Progenitor cell of endocrine pancreas (in vitro differentiated cells): ENCODE data around the gene RAPGEF1. TPM values are rescaled to one million over a fixed set of nuclear protein-coding genes. Genes with fewer than 3 reads are reported as not detected.
A peak's percentile ranks its signal among the peaks of the same experiment; 100 is the strongest.

Source experiments
- DNase-seq: peaks from one replicate; pipeline ENCODE4 v3.0.0; 2021; ENCODE audit warnings: low spot score; ENCODE audit not compliant: unreplicated experiment
- H3K27ac Mint-ChIP-seq: 2 replicates; pipeline ENCODE4 v1.8.0; 2021; ENCODE audit warnings: mild to moderate bottlenecking, moderate library complexity, mixed read lengths
- H3K27me3 Mint-ChIP-seq: 2 replicates; pipeline ENCODE4 v1.8.0; 2021; ENCODE audit warnings: mixed read lengths
- H3K36me3 Mint-ChIP-seq: 2 replicates; pipeline ENCODE4 v1.8.0; 2022; ENCODE audit warnings: mixed read lengths; ENCODE audit not compliant: insufficient read depth
- H3K4me1 Mint-ChIP-seq: 2 replicates; pipeline ENCODE4 v1.8.0; 2021; ENCODE audit warnings: low read depth, mixed read lengths
- H3K4me3 Mint-ChIP-seq: 2 replicates; pipeline ENCODE4 v1.8.0; 2021; ENCODE audit warnings: low read depth, mild to moderate bottlenecking, moderate library complexity, mixed read lengths
- H3K9me3 Mint-ChIP-seq: 2 replicates; pipeline ENCODE4 v1.8.0; 2021; ENCODE audit warnings: low read depth, mixed read lengths
- total RNA-seq: library from RNA; stranded (reverse); gene quantifications from 2 replicates; pipeline ENCODE4 v1.2.1, GENCODE V29; 2021
- TF ChIP-seq, protein P1 (sequence below): fragments of 200-600 bp; sonication (generic); IDR thresholded peaks from one replicate; pipeline ENCODE4 v1.5.0; 2021; ENCODE audit warnings: antibody characterized with exemption, mild to moderate bottlenecking; ENCODE audit not compliant: unreplicated experiment

Gene RAPGEF1
- total RNA-seq, 1 donor from 2014 or later: 57.3 TPM

DNA sequence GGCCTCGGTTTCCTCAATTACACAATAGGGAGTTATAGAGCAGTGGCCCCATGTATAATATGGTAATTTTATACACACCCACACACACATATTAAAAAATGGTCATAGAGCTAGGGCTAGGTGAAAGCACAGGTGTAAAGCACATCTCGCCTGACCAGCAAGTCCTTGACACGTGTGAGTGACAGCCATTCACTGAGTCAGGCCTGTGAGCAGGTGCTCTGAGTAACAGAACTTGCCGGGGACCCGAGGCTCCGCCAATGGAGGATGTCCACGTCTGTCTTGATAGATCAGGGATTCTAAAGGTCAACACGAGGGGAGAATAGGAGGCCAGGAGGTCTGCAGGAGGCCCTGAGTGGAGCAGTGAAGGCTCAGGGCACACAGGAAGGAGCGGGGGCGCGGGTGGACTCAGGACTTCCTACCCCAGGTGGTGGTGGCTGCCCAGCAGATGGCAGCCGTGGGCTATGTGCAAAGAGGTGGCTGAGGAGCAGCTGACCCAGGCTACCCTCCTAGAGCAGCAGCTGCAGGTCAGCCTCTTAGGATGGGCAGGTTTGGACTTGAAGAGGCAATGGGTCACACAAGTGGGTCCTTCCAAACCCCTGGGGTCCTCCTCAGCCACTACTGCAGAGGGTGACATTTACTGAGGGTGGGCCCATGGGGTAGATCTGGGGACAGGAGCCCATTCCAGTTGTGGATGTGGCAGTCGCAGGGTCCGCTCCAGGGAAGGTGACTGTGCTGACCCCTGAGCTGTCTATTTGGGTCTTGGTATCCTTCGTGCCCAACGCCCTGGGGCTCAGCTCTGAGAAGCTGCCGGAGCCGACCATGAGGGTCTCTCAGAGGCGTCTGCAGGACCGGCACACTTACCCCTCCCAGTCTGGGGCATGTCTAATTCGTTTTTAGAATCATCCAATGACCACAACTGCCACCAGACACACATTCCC, 148.7 kb downstream of the RAPGEF1 start:
- H3K4me1 Mint-ChIP-seq: no peaks in the 10 kb centered on the region
- no peaks in the 10 kb centered on the region for H3K9me3 Mint-ChIP-seq
- DNase-seq: peak; percentile 57
- H3K27me3 Mint-ChIP-seq: no peaks in the 10 kb centered on the region
- TF ChIP-seq, protein P1, sequence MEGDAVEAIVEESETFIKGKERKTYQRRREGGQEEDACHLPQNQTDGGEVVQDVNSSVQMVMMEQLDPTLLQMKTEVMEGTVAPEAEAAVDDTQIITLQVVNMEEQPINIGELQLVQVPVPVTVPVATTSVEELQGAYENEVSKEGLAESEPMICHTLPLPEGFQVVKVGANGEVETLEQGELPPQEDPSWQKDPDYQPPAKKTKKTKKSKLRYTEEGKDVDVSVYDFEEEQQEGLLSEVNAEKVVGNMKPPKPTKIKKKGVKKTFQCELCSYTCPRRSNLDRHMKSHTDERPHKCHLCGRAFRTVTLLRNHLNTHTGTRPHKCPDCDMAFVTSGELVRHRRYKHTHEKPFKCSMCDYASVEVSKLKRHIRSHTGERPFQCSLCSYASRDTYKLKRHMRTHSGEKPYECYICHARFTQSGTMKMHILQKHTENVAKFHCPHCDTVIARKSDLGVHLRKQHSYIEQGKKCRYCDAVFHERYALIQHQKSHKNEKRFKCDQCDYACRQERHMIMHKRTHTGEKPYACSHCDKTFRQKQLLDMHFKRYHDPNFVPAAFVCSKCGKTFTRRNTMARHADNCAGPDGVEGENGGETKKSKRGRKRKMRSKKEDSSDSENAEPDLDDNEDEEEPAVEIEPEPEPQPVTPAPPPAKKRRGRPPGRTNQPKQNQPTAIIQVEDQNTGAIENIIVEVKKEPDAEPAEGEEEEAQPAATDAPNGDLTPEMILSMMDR: peak; percentile 81
- peak overlapping the region; percentile 73 for H3K27ac Mint-ChIP-seq
- peaks cover 11% of the 10 kb centered on the region for H3K36me3 Mint-ChIP-seq
- no peak overlapping the region for H3K4me3 Mint-ChIP-seq

DNA sequence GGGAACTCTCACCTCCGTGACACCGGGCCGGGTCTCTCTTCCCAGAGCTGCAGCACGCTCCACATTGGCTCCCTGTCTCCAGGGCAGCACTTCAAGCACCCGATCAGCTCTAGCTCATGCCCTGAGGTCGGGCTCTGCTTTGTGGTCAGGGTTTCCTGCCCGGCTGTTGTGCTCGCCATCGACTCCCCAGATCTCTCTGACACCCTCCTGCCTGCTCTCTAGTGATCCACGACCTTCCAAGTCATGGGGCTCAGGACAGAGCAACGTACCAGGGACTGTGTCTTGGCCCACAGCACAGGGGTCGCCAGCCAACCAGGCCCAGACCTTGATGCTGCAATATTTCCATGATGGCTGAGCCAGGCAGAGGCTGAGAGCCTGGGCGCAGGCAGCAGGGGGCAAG, 149.4 kb downstream of the RAPGEF1 start:
- H3K27ac Mint-ChIP-seq: no peak overlapping the region
- H3K4me3 Mint-ChIP-seq: no peak overlapping the region
- H3K4me1 Mint-ChIP-seq: no peaks in the 10 kb centered on the region
- H3K9me3 Mint-ChIP-seq: no peaks in the 10 kb centered on the region
- no peak for DNase-seq
- no peaks in the 10 kb centered on the region for H3K27me3 Mint-ChIP-seq
- H3K36me3 Mint-ChIP-seq: peaks cover 6% of the 10 kb centered on the region
- TF ChIP-seq, protein P1: no peak

DNA sequence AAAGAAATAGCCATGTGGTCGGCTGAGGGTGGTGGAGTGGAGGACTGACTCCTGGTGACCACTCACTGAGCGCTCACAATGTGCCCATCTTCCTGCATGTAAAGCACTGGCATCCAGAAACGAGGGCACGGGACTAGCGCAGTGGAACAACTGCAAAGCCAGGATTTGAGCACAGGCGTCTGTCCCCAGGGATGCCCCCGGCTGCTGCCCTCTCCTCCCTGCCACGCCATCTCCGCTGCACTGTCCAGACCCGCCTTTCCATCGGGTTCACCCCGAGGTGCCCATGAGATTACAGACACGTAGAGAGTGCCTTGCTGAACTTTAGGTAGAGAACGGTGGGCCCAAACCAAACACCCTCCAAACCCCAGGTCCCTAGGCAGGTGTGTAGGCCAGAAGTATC, 149.9 kb downstream of the RAPGEF1 start:
- H3K27ac Mint-ChIP-seq: no peak overlapping the region
- no peaks in the 10 kb centered on the region for H3K27me3 Mint-ChIP-seq

DNA sequence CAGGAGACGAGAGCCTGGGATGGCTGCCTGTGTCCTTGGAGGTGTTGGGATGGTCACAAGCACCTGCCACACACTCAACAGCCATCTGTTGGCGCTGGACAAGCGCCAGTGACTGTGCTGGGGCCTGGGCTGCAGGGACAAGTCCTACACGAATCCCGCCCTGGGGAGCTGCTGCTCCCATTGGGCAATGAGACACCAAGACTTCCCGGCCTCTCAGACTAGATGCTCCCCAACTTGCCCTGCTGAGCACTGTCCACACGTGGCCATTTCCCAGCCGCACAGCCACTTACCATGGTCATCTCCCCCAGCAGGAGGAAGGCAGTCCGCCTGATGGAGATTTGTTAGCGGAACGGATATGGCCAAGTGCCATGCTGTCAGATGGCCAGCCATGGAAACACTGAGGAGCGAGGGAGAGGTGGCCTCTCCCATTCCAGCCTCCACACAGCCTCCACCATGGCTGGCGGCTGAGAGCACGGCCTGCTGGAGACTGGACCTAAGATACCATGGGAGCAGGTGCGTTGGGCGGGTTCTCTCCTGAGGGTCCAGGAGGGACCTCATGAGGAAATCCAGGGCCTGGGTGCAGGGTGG, 150.7 kb downstream of the RAPGEF1 start:
- DNase-seq: no peak
- Mint-ChIP-seq H3K4me1 (no peaks in the 10 kb centered on the region), H3K27ac (no peak overlapping the region)

More for the DNA sequence above, 149.9 kb downstream of the RAPGEF1 start:
- Mint-ChIP-seq H3K4me3 (no peak overlapping the region), H3K36me3 (peaks cover 5% of the 10 kb centered on the region), H3K9me3 (no peaks in the 10 kb centered on the region), H3K4me1 (no peaks in the 10 kb centered on the region)
- TF ChIP-seq, protein P1: no peak
- DNase-seq: no peak

DNA sequence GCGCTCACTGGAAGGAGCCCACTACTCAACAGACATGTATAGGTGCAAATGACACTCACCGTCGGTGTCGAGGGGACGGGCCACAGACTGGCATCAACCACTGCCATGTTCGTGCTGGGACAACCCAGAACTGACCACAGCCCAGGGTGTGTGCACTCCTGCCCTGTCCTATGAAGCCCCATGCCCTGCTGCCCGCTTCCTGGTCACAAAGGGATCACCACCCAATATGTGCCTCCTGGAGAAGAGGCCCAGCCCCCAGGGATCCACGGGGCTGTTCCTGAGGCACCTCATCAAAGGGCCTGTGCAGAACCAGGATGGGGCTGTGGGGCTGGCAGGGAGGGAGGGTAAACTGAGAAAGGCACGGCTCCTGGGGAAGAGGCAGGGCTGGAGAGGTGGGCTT, 151.5 kb downstream of the RAPGEF1 start:
- TF ChIP-seq, protein P1: no peak
- H3K36me3 Mint-ChIP-seq: peaks cover 5% of the 10 kb centered on the region
- H3K27ac Mint-ChIP-seq: no peak overlapping the region
- no peaks in the 10 kb centered on the region for H3K27me3 Mint-ChIP-seq
- H3K4me3 Mint-ChIP-seq: no peak overlapping the region
- no peak for DNase-seq
- H3K9me3 Mint-ChIP-seq: no peaks in the 10 kb centered on the region
- H3K4me1 Mint-ChIP-seq: no peaks in the 10 kb centered on the region

More for the DNA sequence above, 150.7 kb downstream of the RAPGEF1 start:
- Mint-ChIP-seq H3K4me3 (no peak overlapping the region), H3K9me3 (no peaks in the 10 kb centered on the region), H3K27me3 (no peaks in the 10 kb centered on the region), H3K36me3 (peaks cover 5% of the 10 kb centered on the region)
- TF ChIP-seq, protein P1: no peak
